ENCODE data around the gene GJB1. TPM values are rescaled to one million over a fixed set of nuclear protein-coding genes. Genes with fewer than 3 reads are reported as not detected.

GJB1 gene
- total RNA-seq, 1 donor from 2014 or later: not detected

GRCh38 chrX:71216485-71216884 lies 6.5 kb upstream of the GJB1 start:
- Histone ChIP-seq H3K27me3 (ENCODE audit: control insufficient read depth, insufficient read depth, low read length) (no peaks in the 10 kb centered on the region), H3K4me3 (ENCODE audit: low read depth, low read length) (no peak overlapping the region), H3K36me3 (ENCODE audit: control insufficient read depth, insufficient read depth, low read length) (no peaks in the 10 kb centered on the region)
- FAIRE-seq (no peak), DNase-seq (ENCODE audit: low read depth) (no peak)
- no peak for TF ChIP-seq CTCF (IDR thresholded peaks at IDR 0.05; ENCODE audit: insufficient read depth, low read length, severe bottlenecking)

- Histone ChIP-seq H3K36me3 (ENCODE audit: control insufficient read depth, insufficient read depth, low read length) (no peaks in the 10 kb centered on the region), H3K27me3 (ENCODE audit: control insufficient read depth, insufficient read depth, low read length) (no peaks in the 10 kb centered on the region), H3K4me3 (ENCODE audit: low read depth, low read length) (no peak overlapping the region)
- TF ChIP-seq CTCF (IDR thresholded peaks at IDR 0.05; ENCODE audit: insufficient read depth, low read length, severe bottlenecking): no peak
- no peak for FAIRE-seq
- DNase-seq (ENCODE audit: low read depth): no peak
Observed at GRCh38 chrX:71217298-71217697, 5.7 kb upstream of the GJB1 start.

- no peak for FAIRE-seq
- no peak overlapping the region for H3K4me3 ChIP-seq (ENCODE audit: low read depth, low read length)
- no peaks in the 10 kb centered on the region for H3K27me3 ChIP-seq (ENCODE audit: control insufficient read depth, insufficient read depth, low read length)
- no peaks in the 10 kb centered on the region for H3K36me3 ChIP-seq (ENCODE audit: control insufficient read depth, insufficient read depth, low read length)
- DNase-seq (ENCODE audit: low read depth): no peak
- no peak for TF ChIP-seq CTCF (IDR thresholded peaks at IDR 0.05; ENCODE audit: insufficient read depth, low read length, severe bottlenecking)
Observed at GRCh38 chrX:71221145-71221544, 1.9 kb upstream of the GJB1 start.

GRCh38 chrX:71224098-71224708 lies 1.2 kb downstream of the GJB1 start:
- TF ChIP-seq CTCF (IDR thresholded peaks at IDR 0.05; ENCODE audit: insufficient read depth, low read length, severe bottlenecking): no peak
- FAIRE-seq (no peak), DNase-seq (ENCODE audit: low read depth) (no peak)
- no peak overlapping the region for H3K4me3 ChIP-seq (ENCODE audit: low read depth, low read length)
- H3K36me3 ChIP-seq (ENCODE audit: control insufficient read depth, insufficient read depth, low read length): no peaks in the 10 kb centered on the region
- no peaks in the 10 kb centered on the region for H3K27me3 ChIP-seq (ENCODE audit: control insufficient read depth, insufficient read depth, low read length)

- FAIRE-seq (no peak), DNase-seq (ENCODE audit: low read depth) (no peak)
- no peak overlapping the region for H3K4me3 ChIP-seq (ENCODE audit: low read depth, low read length)
- H3K36me3 ChIP-seq (ENCODE audit: control insufficient read depth, insufficient read depth, low read length): no peaks in the 10 kb centered on the region
- H3K27me3 ChIP-seq (ENCODE audit: control insufficient read depth, insufficient read depth, low read length): no peaks in the 10 kb centered on the region
- no peak for TF ChIP-seq CTCF (IDR thresholded peaks at IDR 0.05; ENCODE audit: insufficient read depth, low read length, severe bottlenecking)
Observed at GRCh38 chrX:71225009-71225408, 2.0 kb downstream of the GJB1 start.

- Histone ChIP-seq H3K27me3 (ENCODE audit: control insufficient read depth, insufficient read depth, low read length) (no peaks in the 10 kb centered on the region), H3K36me3 (ENCODE audit: control insufficient read depth, insufficient read depth, low read length) (no peaks in the 10 kb centered on the region), H3K4me3 (ENCODE audit: low read depth, low read length) (no peak overlapping the region)
- TF ChIP-seq CTCF (IDR thresholded peaks at IDR 0.05; ENCODE audit: insufficient read depth, low read length, severe bottlenecking): no peak
- DNase-seq (ENCODE audit: low read depth): no peak
- FAIRE-seq: no peak
Observed at GRCh38 chrX:71225676-71226075, 2.7 kb downstream of the GJB1 start.
